HepG2 (cell line): ENCODE results near the gene NLRC5.

Experiments used
- ZBTB49 ChIP-seq: sonication (generic); formaldehyde crosslinking; IDR thresholded peaks from 2 replicates; pipeline ENCODE4 v1.4.0; 2020; ENCODE audit warnings: missing genetic modification reagents, borderline replicate concordance
- ZMYM2 ChIP-seq: sonication (generic); formaldehyde crosslinking; IDR thresholded peaks from 2 replicates; pipeline ENCODE4 v1.8.0; 2022; ENCODE audit warnings: mild to moderate bottlenecking, missing genetic modification reagents

- TF ChIP-seq ZMYM2 (CRISPR knock-in tag) (no peak), ZBTB49 (CRISPR knock-in tag) (no peak)
These were observed 126.3 kb downstream of the NLRC5 start for GRCh38 chr16:57115514-57116182.
